ENCODE data around the gene RIC8B. TPM values are rescaled to one million over a fixed set of nuclear protein-coding genes. Genes with fewer than 3 reads are reported as not detected.

Gene RIC8B
- total RNA-seq, 2 donors from 2014 or later, result 15.8 to 18.2 TPM

GRCh38 chr12:106847861-106848260 lies 73.4 kb downstream of the RIC8B start:
- no peaks in the 10 kb centered on the region for H3K36me3 Mint-ChIP-seq
- no peaks in the 10 kb centered on the region for H3K4me1 Mint-ChIP-seq (ENCODE audit: low read depth in 2 of 2)
- ATAC-seq (no peak), DNase-seq (ENCODE audit: low spot score) (no peak)
- no peaks in the 10 kb centered on the region for H3K9me3 Mint-ChIP-seq
- H3K27ac Mint-ChIP-seq, result no peak overlapping the region
- H3K4me3 Mint-ChIP-seq, result no peak overlapping the region
- H3K27me3 Mint-ChIP-seq, result no peaks in the 10 kb centered on the region

- DNase-seq (ENCODE audit: low spot score), result no peak
- Mint-ChIP-seq H3K27me3 (no peaks in the 10 kb centered on the region), H3K27ac (no peak overlapping the region), H3K36me3 (no peaks in the 10 kb centered on the region), H3K4me3 (no peak overlapping the region), H3K9me3 (no peaks in the 10 kb centered on the region), H3K4me1 (ENCODE audit: low read depth in 2 of 2) (peaks cover 0 to 3% of the 10 kb centered on the region in 2 donors)
- ATAC-seq, result no peak
These were observed 76.8 kb downstream of the RIC8B start for GRCh38 chr12:106851306-106851705.

GRCh38 chr12:106854723-106855122 lies 80.2 kb downstream of the RIC8B start:
- H3K4me1 Mint-ChIP-seq (ENCODE audit: low read depth in 2 of 2), result peaks cover 0 to 3% of the 10 kb centered on the region in 2 donors
- ATAC-seq (no peak), DNase-seq (ENCODE audit: low spot score) (no peak)
- H3K4me3 Mint-ChIP-seq, result no peak overlapping the region
- no peaks in the 10 kb centered on the region for H3K27me3 Mint-ChIP-seq
- H3K36me3 Mint-ChIP-seq, result peaks cover under 1% of the 10 kb centered on the region
- no peaks in the 10 kb centered on the region for H3K9me3 Mint-ChIP-seq
- no peak overlapping the region for H3K27ac Mint-ChIP-seq

- peaks cover 0 to 3% of the 10 kb centered on the region in 2 donors for H3K4me1 Mint-ChIP-seq (ENCODE audit: low read depth in 2 of 2)
- no peak for ATAC-seq
- no peaks in the 10 kb centered on the region for H3K9me3 Mint-ChIP-seq
- peaks cover 6% of the 10 kb centered on the region for H3K36me3 Mint-ChIP-seq
- no peak overlapping the region for H3K27ac Mint-ChIP-seq
- H3K4me3 Mint-ChIP-seq, result no peak overlapping the region
- no peaks in the 10 kb centered on the region for H3K27me3 Mint-ChIP-seq
- no peak for DNase-seq (ENCODE audit: low spot score)
These were observed 80.8 kb downstream of the RIC8B start for GRCh38 chr12:106855221-106855758.

- H3K36me3 Mint-ChIP-seq, result peaks cover 12% of the 10 kb centered on the region
- no peaks in the 10 kb centered on the region for H3K27me3 Mint-ChIP-seq
- no peak overlapping the region for H3K4me3 Mint-ChIP-seq
- H3K27ac Mint-ChIP-seq, result no peak overlapping the region
- no peaks in the 10 kb centered on the region for H3K9me3 Mint-ChIP-seq
- ATAC-seq (no peak), DNase-seq (ENCODE audit: low spot score) (no peak)
- H3K4me1 Mint-ChIP-seq (ENCODE audit: low read depth in 2 of 2), result peaks cover 6 to 7% of the 10 kb centered on the region in 2 donors
These were observed 87.8 kb downstream of the RIC8B start for GRCh38 chr12:106861984-106862916.

- no peak for ATAC-seq
- no peaks in the 10 kb centered on the region for H3K9me3 Mint-ChIP-seq
- peaks cover 12% of the 10 kb centered on the region for H3K36me3 Mint-ChIP-seq
These were observed 88.7 kb downstream of the RIC8B start for GRCh38 chr12:106863189-106863588.

GRCh38 chr12:106865683-106866082 lies 91.2 kb downstream of the RIC8B start:
- no peak for ATAC-seq
- Mint-ChIP-seq H3K4me1 (ENCODE audit: low read depth in 2 of 2) (peaks cover 6 to 10% of the 10 kb centered on the region in 2 donors), H3K27me3 (no peaks in the 10 kb centered on the region), H3K27ac (no peak overlapping the region), H3K36me3 (peaks cover 5% of the 10 kb centered on the region), H3K4me3 (no peak overlapping the region), H3K9me3 (no peaks in the 10 kb centered on the region)
- no peak for DNase-seq (ENCODE audit: low spot score)

More at GRCh38 chr12:106863189-106863588, 88.7 kb downstream of the RIC8B start:
- no peak overlapping the region for H3K4me3 Mint-ChIP-seq
- H3K4me1 Mint-ChIP-seq (ENCODE audit: low read depth in 2 of 2), result peaks cover 6 to 10% of the 10 kb centered on the region in 2 donors
- no peaks in the 10 kb centered on the region for H3K27me3 Mint-ChIP-seq
- DNase-seq (ENCODE audit: low spot score), result no peak
- H3K27ac Mint-ChIP-seq, result no peak overlapping the region

GRCh38 chr12:106866426-106867080 lies 92.1 kb downstream of the RIC8B start:
- H3K4me1 Mint-ChIP-seq (ENCODE audit: low read depth in 2 of 2), result peaks cover 6 to 10% of the 10 kb centered on the region in 2 donors
- DNase-seq (ENCODE audit: low spot score), result no peak
- no peak for ATAC-seq
- H3K27ac Mint-ChIP-seq, result no peak overlapping the region
- no peaks in the 10 kb centered on the region for H3K27me3 Mint-ChIP-seq
- H3K36me3 Mint-ChIP-seq, result peaks cover 2% of the 10 kb centered on the region
- H3K4me3 Mint-ChIP-seq, result no peak overlapping the region
- no peaks in the 10 kb centered on the region for H3K9me3 Mint-ChIP-seq

- peaks cover 6 to 10% of the 10 kb centered on the region in 2 donors for H3K4me1 Mint-ChIP-seq (ENCODE audit: low read depth in 2 of 2)
- no peaks in the 10 kb centered on the region for H3K9me3 Mint-ChIP-seq
- H3K4me3 Mint-ChIP-seq, result no peak overlapping the region
- DNase-seq (ENCODE audit: low spot score) (no peak), ATAC-seq (no peak)
- no peaks in the 10 kb centered on the region for H3K27me3 Mint-ChIP-seq
- H3K36me3 Mint-ChIP-seq, result peaks cover 8% of the 10 kb centered on the region
- H3K27ac Mint-ChIP-seq, result no peak overlapping the region
These were observed 93.2 kb downstream of the RIC8B start for GRCh38 chr12:106867651-106868050.

GRCh38 chr12:106868982-106869700 lies 94.7 kb downstream of the RIC8B start:
- ATAC-seq (no peak), DNase-seq (ENCODE audit: low spot score) (no peak)
- no peaks in the 10 kb centered on the region for H3K27me3 Mint-ChIP-seq
- peaks cover 13 to 14% of the 10 kb centered on the region in 2 donors for H3K4me1 Mint-ChIP-seq (ENCODE audit: low read depth in 2 of 2)
- no peaks in the 10 kb centered on the region for H3K9me3 Mint-ChIP-seq
- H3K27ac Mint-ChIP-seq, result no peak overlapping the region
- peaks cover 8% of the 10 kb centered on the region for H3K36me3 Mint-ChIP-seq
- H3K4me3 Mint-ChIP-seq, result no peak overlapping the region

GRCh38 chr12:106870116-106870515 lies 95.6 kb downstream of the RIC8B start:
- Mint-ChIP-seq H3K4me1 (ENCODE audit: low read depth in 2 of 2) (peaks cover 14 to 15% of the 10 kb centered on the region in 2 donors), H3K36me3 (peaks cover 8% of the 10 kb centered on the region), H3K4me3 (no peak overlapping the region), H3K9me3 (no peaks in the 10 kb centered on the region), H3K27ac (no peak overlapping the region), H3K27me3 (no peaks in the 10 kb centered on the region)
- no peak for ATAC-seq
- no peak for DNase-seq (ENCODE audit: low spot score)

GRCh38 chr12:106871477-106871876 lies 97.0 kb downstream of the RIC8B start:
- Mint-ChIP-seq H3K4me1 (ENCODE audit: low read depth in 2 of 2) (peaks cover 9 to 10% of the 10 kb centered on the region in 2 donors), H3K9me3 (no peaks in the 10 kb centered on the region), H3K27ac (no peak overlapping the region), H3K27me3 (no peaks in the 10 kb centered on the region), H3K36me3 (peaks cover 8% of the 10 kb centered on the region), H3K4me3 (no peak overlapping the region)
- DNase-seq (ENCODE audit: low spot score) (no peak), ATAC-seq (no peak)

- H3K36me3 Mint-ChIP-seq, result peaks cover 8% of the 10 kb centered on the region
- no peak for ATAC-seq
These were observed 99.5 kb downstream of the RIC8B start for GRCh38 chr12:106873983-106874382.

More at GRCh38 chr12:106873983-106874382, 99.5 kb downstream of the RIC8B start:
- no peaks in the 10 kb centered on the region for H3K9me3 Mint-ChIP-seq
- H3K4me1 Mint-ChIP-seq (ENCODE audit: low read depth in 2 of 2), result peaks cover 7 to 10% of the 10 kb centered on the region in 2 donors
- no peaks in the 10 kb centered on the region for H3K27me3 Mint-ChIP-seq
- DNase-seq (ENCODE audit: low spot score), result no peak
- no peak overlapping the region for H3K27ac Mint-ChIP-seq
- H3K4me3 Mint-ChIP-seq, result no peak overlapping the region

All from natural killer cell treated with Interleukin-12 subunit alpha and Interleukin-12 subunit beta and Interleukin-15 and Interleukin-18, amount 100 ng/mL, for 72 hours (primary cell).